SH-SY5Y (cell line): ENCODE measurements around the gene DHCR24.

Experiments used
- GATA2 ChIP-seq: IDR thresholded peaks from 2 replicates; pipeline ENCODE4 v1.6.1; 2011; ENCODE audit warnings: mild to moderate bottlenecking, low read depth, low read length
- GATA3 ChIP-seq: IDR thresholded peaks from 2 replicates; pipeline ENCODE4 v1.6.1; 2011; ENCODE audit warnings: low read depth, mild to moderate bottlenecking, low read length, moderate library complexity

The DHCR24 gene

GRCh38 chr1:54848134-54848948 is 38.7 kb downstream of the DHCR24 start:
- no peak for TF ChIP-seq GATA3

- no peak for TF ChIP-seq GATA2
- TF ChIP-seq GATA3 = no peak
Measured at GRCh38 chr1:54846716-54847284, 40.2 kb downstream of the DHCR24 start.

GRCh38 chr1:54846301-54846700 is 40.7 kb downstream of the DHCR24 start:
- no peak for TF ChIP-seq GATA3
- no peak for TF ChIP-seq GATA2

- TF ChIP-seq GATA2 = no peak
- no peak for TF ChIP-seq GATA3
Measured at GRCh38 chr1:54845772-54846171, 41.2 kb downstream of the DHCR24 start.

GRCh38 chr1:54844564-54844963 is 42.4 kb downstream of the DHCR24 start:
- TF ChIP-seq GATA3 (no peak), GATA2 (no peak)

- TF ChIP-seq GATA2 (no peak), GATA3 (no peak)
Measured at GRCh38 chr1:54843449-54843848, 43.5 kb downstream of the DHCR24 start.

GRCh38 chr1:54842963-54843362 is 44.0 kb downstream of the DHCR24 start:
- TF ChIP-seq GATA3 = no peak
- no peak for TF ChIP-seq GATA2

GRCh38 chr1:54842206-54842915 is 44.6 kb downstream of the DHCR24 start:
- TF ChIP-seq GATA3 (no peak), GATA2 (no peak)

- TF ChIP-seq GATA3 = no peak
- no peak for TF ChIP-seq GATA2
Measured at GRCh38 chr1:54839824-54840223, 47.2 kb downstream of the DHCR24 start.

- no peak for TF ChIP-seq GATA2
- no peak for TF ChIP-seq GATA3
Measured at GRCh38 chr1:54838565-54839180, 48.3 kb downstream of the DHCR24 start.

GRCh38 chr1:54837002-54837853 is 49.8 kb downstream of the DHCR24 start:
- TF ChIP-seq GATA2 (no peak), GATA3 (no peak)

- TF ChIP-seq GATA3 = no peak
- no peak for TF ChIP-seq GATA2
Measured at GRCh38 chr1:54836594-54836993, 50.4 kb downstream of the DHCR24 start.

- no peak for TF ChIP-seq GATA3
- TF ChIP-seq GATA2 = no peak
Measured at GRCh38 chr1:54835970-54836369, 51.0 kb downstream of the DHCR24 start.
